GM19463 (cell line): Measurements from ENCODE around the gene STK32A.
A peak's percentile ranks its signal among the peaks of the same experiment; 100 is the strongest.

Source experiments
- ATAC-seq: cut with Tn5 transposase; IDR thresholded peaks from one replicate; pipeline ENCODE4 v1.9.1; 2021; ENCODE audit warnings: mild to moderate bottlenecking, moderate library complexity; ENCODE audit not compliant: unreplicated experiment

Gene STK32A

DNA sequence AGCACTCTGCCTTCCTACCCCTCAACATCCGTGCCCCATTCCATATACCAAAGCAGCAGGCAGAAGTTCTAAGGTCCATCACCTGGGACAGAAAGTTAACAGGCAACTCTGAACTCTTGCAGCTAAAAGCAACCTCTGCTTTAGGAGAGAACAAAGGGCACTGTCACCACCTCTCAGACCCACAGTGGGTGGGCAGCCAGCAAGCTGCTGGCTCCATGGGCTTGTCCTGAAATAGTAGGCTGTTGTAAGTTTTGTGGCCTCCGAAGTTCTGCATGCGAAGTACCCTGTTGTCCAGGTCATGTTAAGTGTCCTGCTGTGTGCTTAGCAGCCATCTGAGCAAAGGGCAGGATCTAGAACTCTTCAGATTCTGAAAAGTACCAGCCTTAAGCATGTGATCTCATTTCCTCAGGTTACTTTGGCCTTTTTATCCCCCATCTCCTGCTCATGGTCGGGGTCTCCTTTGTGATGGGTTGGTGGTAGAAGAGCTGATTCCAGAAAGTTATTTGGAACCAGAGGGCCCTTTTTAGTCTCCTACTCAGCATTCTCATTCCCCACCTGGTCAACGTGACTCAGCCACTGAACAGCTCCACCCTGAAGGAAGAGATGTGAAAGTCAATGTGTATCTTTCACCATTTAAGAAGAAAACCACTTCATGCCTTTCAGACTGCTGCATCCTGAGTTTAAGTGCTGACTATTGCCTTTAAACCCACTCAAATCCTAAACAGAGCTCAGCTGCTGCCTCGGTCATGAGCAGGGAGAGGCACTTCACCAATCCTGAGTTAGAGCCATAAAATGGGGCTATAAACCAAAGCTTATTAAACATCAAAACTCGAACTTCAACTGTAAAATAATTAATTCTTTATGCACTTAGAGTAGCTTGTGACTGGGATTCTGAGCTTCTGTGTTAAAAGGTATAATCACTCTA is 153.6 kb downstream of the STK32A start:
- ATAC-seq, result no peak

DNA sequence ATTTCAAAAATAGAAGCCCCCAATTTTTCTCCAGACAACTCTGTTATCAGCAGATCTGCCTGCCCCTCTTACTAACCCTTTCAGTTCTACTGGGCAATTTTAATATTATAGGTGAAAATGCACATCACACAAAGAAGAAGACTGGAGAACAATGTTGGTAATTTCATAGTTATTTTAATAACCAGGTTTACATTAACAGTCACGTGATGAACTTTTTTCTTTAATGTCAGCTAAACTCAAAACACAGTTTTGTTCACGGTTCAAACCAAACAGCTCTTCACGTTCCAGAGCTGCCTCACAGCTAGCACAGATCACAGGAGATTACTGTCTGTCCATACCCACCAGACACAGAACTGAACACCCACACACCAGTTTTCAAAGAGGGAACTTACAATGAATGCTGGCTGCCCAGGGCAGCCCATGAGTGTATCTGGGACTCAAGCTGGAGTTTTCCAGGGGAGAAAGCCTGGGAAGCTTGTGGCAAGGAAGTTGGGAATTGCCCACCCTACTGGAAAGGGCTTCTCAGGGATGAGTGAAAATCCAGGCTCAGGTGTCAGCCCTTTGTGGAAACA is 155.9 kb downstream of the STK32A start:
- ATAC-seq, result no peak

DNA sequence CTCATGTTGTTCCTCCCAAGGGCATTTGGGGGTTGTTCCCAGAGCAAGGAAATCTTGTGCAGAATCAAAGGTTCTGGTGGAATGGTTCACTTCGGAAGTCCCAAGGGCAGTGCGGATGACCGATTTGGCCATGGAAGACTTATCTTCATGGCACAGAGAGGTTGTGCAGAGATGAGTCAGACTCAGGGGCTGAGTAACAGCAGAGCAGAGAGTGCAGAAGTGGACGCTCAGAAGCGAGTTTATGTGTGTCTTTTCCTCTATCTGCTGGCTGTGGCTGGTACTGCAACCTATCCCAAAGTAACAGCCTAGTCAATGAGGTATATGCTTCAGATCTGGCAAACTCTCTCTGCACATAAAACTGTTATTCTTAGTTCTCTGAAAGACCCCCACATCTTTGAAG is 157.0 kb downstream of the STK32A start:
- ATAC-seq, result peak; percentile 93

DNA sequence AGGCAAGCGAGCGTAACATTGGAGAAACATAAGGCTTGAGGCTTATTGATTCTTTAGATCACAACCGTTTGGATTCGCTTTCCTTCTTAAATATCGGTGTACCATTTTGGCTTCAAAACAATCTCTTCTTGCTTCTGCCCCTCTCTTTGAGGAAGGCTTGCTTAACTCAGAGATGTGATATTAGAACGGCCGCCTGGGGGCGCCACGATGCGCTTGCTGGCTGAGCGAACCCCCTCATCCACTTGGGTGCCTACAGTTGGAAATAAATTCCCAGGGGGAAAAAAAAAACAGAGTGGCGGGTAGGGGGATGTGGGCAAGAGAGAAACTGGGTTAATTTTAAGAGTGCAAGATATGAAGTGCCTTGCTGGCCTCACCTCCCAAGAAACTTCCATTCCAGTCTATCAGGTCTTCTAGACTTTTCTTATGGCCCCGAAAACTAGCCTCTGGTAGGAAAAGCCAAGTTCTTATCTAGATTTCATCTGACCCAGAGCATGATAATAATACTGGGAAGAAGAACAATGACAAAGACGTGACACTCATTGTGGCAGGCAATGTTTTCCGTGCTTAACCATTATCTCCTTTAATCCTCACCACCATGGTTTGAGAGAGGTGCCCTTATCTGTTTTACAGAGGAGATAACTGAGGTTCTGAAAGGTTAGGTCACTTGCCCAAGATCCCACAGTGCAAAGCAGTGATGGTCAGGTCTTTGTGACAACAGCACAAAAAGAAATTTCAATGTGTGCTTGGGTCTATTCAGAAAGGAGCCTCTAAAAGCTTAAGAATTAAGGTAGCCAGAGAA is 159.2 kb downstream of the STK32A start:
- ATAC-seq, result no peak

DNA sequence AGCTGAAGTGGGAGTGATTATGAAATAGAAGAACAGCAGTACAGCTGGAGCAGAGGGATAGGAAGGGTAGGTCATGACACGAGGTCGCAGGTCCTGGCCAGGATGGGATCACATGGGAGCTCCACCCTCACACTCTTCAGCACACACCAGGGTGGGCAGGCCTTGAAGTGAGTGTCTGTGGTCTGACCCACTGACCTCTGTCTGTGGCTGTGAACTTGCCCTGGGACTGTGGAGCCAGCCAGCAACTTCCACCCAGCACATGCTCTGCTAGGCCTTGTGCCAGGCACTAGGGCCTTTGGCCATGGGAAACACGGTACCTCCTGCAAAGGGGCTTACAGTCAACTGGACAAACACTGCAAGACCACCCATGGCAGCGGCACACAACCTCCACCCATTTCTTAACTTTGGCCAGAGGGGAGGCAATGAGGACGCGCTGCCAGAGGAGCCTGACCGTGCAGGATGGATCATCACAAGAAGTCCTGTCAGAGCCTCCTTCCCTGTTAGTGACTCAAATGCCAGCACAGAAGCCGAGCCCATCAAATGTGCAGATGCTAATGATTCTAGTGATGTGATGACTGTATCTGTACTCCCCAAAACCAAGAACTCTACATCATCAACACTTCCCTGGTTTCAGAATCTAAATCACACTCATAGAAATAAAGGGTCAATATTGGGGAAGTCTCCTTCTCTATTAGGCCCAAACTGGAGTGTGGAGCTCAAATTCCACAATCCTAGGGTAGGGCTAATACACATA is 161.4 kb downstream of the STK32A start:
- no peak for ATAC-seq

DNA sequence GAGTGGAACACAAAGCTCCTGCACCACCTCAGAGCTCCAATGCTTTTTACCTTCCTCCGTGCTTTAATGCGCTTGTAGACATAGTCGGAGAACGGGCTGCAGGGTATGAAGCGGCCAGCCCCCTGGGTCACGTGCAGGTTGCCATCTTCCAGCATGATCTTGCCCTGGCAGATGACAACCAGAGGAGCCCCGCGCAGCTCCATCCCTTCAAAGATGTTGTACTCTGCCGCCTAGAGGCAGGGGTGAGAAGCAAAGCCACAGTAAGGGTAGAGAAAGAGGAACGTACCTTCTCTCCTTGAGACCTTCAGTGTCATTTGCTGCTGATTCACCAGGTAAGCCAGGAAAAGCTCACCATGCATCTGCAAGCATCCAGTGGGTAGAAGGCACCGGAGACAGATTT is 162.8 kb downstream of the STK32A start:
- no peak for ATAC-seq

DNA sequence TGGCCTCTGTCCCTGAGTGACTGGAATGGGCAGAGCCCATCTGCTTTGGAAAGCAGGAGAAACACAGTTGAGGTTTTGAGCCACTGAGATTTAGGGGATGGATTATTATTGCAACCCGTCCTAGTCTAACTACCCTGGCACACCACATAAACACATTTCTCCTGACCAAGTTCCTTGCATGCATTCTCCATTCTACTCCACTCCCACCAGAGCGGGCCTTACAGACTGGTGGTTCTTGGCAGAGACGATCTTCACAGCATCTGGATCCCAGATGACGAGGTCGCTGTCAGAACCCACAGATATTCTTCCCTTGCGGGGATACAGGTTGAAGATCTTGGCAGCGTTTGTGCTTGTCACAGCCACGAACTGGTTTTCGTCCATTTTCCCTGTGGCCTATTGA is 164.0 kb downstream of the STK32A start:
- ATAC-seq, result no peak

DNA sequence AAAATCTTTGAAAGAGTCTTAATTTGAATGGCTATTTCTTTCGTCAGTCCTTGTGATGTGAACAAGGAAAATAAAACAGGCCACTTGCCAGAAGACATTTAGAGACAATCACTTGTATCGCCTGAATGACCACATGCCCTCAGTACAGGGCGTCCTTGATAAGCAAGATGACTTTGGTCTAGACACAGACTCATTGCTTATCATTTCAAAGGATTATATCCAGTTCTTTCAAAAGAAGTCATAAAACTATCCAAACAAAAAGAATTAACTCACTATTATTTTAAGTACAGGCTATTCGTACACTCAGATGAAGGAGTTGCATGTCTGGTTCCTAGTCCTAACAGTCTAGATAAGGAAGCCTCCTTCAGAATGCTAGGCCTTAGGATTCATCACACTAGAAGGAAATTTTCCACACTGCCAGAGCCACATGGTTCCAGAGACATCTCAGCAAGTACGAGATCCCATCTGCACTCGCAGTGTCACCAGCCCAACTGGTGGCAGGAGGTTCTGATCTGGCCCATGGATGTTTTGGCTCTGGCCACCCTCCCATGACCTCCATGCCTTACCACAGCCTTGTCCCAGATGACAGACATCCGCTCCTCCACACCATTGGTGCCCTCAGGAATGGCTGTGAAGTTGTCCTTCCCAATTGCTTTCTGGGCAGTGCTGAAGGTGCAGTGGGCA is 165.4 kb downstream of the STK32A start:
- ATAC-seq, result no peak

DNA sequence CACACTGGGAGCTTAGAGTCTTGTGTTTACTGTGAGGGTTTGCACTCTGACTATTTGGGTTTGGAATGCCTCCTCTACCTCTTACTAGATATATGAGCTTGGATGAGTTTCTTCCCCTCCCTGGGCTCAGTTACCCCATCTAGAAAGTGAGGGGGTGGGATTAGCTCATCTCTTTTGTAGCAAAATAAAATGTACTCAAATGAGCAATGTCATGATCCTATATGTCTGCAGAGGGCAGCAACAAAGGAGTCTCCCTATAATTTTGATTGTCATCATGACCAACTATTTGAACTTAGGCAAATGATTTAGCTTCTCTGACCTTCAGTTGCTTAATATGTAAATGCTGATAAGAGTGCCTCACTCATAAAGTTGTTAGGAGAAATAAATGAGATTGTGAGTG is 166.1 kb downstream of the STK32A start:
- no peak for ATAC-seq

DNA sequence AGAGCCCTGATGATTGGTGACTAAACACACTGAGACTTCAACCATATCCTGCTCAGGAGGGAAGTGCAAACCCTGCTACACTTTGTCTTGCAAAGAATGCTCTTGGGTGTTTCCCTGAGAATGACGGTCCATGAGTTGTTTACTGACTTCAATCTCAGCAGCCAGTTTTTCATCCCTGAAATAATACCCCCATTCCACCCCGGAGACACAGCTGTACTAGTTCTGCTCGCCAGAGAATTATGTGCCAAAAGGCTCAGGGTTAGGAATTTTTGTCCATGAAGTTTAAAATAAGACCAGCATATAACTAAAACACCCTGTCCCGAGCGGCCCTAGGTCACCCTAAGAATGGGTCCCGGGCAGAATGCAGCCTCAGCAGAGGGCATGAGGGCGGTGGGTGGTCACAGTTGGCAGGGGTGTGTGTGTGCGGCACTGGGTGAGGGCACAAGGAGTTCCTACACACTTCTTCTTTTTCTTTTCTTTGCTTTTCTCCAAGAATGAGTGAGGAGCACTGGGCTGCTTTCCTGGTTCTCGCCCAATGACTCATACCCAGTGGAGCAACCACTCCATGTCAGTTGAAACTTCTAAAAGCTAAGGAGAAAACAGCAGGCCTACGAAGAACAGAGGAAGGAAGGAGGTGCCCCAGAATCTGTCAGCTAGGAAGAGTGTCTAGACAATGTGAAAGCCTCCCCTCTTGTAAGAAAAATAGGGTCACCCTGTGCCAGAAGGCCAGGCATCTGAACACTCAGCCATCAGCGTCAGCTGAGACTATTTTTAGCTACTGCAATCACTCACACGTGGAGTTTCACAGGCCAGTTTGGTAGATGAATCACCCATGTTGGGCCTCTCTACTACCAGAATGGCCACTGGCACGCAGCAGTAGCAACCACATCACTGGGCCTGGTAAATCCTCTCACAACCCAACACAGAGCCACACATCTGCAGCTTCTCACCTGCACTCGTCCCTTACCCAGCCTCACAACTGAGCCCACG is 169.1 kb downstream of the STK32A start:
- ATAC-seq, result peak; percentile 87

DNA sequence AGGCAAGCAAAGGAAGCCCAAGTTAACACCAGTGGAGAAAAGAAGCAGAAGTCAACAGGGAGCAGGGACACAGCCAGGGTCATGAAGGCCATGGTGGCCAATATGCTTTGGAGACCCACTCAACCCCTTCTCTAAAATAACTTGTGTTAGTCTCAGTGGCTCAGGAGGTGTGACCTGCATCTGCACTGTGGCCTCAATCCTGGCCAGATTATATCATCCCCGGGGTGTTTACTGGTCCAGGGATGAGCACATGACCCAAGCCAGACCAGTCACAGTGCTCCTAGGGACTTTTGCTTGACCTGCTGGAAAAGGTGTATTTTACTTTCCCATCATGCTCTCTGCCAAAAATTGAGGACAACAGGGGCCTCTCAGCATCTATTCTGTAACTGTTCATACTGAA is 169.9 kb downstream of the STK32A start:
- peak; percentile 16 for ATAC-seq

DNA sequence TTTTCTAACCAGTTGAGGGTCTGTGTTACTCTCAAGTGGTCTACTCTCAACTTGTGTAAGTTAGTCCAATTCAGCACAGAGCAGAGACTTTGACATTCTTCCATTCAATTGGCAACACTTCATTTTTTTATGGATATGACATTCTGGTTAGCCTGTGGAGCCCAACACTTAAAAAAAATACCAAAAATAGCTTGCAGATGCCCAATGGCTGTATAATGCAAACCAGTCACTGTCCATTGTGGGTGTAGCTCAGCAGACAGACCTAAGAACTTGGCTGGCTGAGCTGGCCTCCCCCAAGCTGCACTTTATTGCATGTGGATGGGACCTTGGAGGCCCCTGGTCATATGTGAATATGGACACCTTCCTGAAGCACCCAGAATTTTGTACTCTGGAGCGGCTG is 171.8 kb downstream of the STK32A start:
- no peak for ATAC-seq

DNA sequence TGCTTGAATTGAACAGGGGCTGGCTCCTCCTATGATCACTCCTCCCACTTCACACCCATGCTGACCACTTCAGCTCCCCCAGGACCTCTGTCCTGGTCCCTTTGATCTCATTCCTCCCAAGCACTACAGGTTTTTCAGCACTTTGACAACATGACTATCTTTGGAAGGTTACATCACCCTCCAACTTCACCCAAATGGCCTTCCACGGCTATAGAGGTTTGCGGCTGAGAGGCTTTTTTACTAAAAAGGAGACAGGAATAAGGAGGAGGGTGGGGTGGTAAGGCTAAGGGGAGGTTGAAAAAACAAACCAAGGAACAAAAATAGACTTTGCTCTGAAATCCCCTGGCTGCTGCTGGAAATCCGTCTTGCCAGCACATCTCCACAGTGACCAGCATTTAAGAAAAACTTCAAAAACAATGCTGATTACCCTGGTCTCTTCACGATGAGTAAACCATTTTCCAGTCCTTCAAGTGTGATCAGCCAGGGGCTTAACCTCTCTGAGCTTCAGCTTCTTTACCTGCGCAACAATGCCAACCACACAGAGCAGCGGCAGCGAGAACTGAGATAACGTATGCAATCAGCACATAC is 172.4 kb downstream of the STK32A start:
- no peak for ATAC-seq

DNA sequence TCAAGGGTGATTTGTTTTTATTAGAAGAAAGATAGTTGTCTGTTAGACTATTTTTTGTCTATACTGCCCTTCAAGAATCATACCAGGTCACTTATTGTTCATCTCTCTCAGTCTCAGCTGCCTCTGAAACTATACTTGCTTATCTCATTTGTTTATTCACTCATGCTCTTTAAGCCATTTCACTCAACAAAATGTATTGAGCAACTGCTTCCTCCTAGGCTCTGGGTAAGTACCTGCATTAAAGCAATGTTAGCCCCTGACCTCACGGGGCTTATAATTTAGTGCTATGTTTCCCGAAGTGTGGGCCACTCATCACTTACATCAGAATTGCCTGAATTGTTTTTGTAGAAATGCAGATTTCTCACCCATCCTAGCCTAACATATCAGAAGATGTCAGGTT is 174.2 kb downstream of the STK32A start:
- ATAC-seq, result no peak

DNA sequence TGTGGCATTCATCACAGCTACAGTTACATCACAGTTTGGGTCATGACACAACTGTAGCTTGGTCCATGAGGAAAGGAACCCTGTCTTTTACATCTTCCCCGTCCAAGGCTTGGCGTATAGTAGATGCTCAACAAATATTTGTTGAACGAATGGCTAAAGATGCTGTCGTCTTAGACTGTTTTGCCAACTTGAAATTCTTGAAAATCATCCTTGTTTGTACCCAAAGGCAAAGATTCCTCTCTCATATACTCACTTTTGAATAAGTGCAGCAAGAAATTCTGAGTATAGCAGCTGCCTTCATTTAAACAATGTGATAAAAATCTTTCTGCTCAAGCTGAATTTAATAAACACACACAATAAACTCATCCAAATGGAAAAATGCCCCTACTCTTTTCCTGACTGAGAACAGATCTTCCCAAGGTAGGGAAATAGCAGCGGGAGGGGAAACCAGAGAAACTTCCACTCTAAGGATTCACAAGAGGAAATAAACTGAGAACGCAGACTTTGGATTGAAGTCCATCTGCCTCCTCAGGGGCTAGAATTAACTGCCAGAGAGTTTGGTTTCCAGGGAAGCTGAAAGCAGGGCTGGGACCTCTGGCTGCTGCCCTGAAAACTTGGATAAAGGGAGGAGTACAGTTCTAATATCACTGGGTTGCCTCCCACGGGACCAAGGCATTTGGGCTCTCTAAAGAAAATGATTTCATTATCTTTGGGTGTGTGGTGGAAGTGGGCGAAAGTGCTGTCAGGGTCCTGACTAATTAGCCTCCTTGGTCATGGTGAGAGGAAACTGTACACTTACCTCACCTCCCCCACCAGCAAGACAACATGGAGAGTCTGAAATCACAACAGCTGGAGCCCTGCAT is 175.9 kb downstream of the STK32A start:
- no peak for ATAC-seq

DNA sequence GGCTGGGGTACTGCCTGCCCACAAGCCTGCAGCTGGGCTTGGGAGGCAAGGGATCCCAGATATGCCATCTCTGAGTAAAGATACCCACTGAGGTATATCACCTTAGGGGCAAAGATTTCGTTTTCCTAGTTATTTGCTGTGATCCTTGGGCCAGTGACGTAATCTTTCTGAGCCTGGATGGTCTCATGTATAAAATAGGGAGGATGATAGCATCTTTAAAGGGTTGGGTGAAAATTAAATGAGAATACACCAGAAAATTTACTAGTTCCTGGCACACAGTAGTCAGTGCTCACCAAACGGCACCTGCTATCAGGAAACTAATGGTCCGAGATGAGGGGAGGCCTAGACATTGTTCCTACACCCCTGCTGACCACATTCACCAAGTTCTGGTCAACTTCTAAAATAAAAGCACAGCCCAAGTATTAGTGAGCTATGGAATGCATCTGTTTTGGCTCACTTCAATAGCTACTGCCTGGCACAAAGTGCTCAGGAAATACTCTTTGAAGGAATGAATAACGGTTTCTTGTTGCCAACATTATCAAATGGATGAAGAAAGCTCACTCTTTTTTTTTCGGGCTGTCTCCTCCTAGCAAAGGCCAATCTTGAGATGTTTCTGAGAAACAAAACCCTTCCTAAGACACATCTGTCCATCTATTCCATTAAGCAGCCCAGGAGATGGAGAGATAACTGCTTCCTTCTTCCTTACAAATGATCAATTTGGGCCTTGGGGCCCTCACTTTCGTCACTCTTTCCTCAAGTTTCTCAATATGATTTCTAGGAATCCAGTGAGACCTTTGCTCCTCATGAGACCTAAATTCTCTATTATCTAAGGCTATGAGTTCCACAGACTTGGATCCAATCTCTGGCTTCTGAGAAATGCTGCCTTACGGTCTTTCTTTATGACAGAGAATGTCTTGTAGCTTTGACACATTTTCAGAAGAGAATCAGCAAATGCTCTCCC is 176.8 kb downstream of the STK32A start:
- ATAC-seq, result no peak

DNA sequence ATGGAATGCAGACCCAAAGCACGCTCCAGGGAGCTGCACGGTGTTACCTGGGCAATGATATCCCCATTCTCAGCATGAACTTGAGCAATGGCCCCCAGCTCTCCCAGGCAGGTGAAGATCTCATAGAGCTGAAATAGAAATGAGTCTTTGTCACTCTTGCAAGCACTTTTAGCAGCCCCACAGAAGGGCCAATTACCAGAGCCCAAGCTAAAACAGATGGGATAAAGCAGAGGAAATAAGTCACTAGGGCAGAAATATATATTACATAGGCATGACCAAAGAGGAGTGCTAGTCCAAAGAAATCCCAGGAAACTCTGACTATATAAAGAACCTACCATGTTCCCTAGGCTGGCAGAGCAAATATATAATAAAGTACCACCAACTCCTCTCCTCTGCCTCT is 177.7 kb downstream of the STK32A start:
- no peak for ATAC-seq
